Suprapubic skin (tissue), 4 donors: ENCODE data around the gene HOXB5. TPM values are rescaled to one million over a fixed set of nuclear protein-coding genes. Genes with fewer than 3 reads are reported as not detected.

Source experiments
- DNase-seq, 2 donors: peaks; one replicate each; pipeline ENCODE4 v3.0.0-alpha.2; 2019; ENCODE audit warnings: low spot score in 2 of 2
- H3K27ac ChIP-seq: fragments of 200-600 bp; sonication (generic); one replicate; pipeline ENCODE4 v1.5.1; 2019
- H3K27me3 ChIP-seq: fragments of 200-600 bp; sonication (generic); one replicate; pipeline ENCODE4 v1.5.1; 2019
- H3K36me3 ChIP-seq: fragments of 200-600 bp; sonication (generic); one replicate; pipeline ENCODE4 v1.5.1; 2019
- H3K4me1 ChIP-seq: fragments of 200-600 bp; sonication (generic); one replicate; pipeline ENCODE4 v1.5.1; 2019
- H3K4me3 ChIP-seq: fragments of 200-600 bp; sonication (generic); one replicate; pipeline ENCODE4 v1.5.1; 2019; ENCODE audit warnings: mild to moderate bottlenecking
- H3K9me3 ChIP-seq: fragments of 200-600 bp; sonication (generic); one replicate; pipeline ENCODE4 v1.5.1; 2019
- CTCF ChIP-seq, 2 donors: fragments of 200-600 bp in 1 of 2; fragments of 450-650 bp in 1 of 2; sonication (generic) in 1 of 2; IDR thresholded peaks; one replicate each; pipeline ENCODE4 v1.5.1; 2016 to 2019; ENCODE audit warnings: antibody characterized with exemption in 2 of 2, mild to moderate bottlenecking in 1 of 2, moderate library complexity in 1 of 2
- EP300 ChIP-seq: sonication (generic); formaldehyde crosslinking; IDR thresholded peaks from one replicate; pipeline ENCODE4 v1.6.1; 2017; ENCODE audit warnings: antibody characterized with exemption
- POLR2A ChIP-seq, 2 donors: fragments of 450-650 bp; IDR thresholded peaks; one replicate each; pipeline ENCODE4 v1.6.1; 2017; ENCODE audit warnings: antibody characterized with exemption in 2 of 2, mild to moderate bottlenecking in 2 of 2, moderate library complexity in 2 of 2
- POLR2AphosphoS5 ChIP-seq, 3 donors: sonication (generic); formaldehyde crosslinking; IDR thresholded peaks; one replicate each; pipeline ENCODE4 v1.6.1; 2017; ENCODE audit warnings: antibody characterized with exemption in 3 of 3
- WGBS: methylation state at CpG from one replicate; pipeline ENCODE4 v1.1.5; 2018; 5-methylcytosine and 5-hydroxymethylcytosine counted together
- total RNA-seq, 4 donors: library from RNA; depleted of rRNA; stranded (reverse); fragments of >200 nt; gene quantifications; one replicate each; pipeline ENCODE4 v1.1.0, GENCODE V29; 2016

Gene HOXB5
- total RNA-seq, 4 donors from 2014 or later: 0.72 to 0.80 TPM; not detected in 2

GRCh38 chr17:48617471-48618255, 24.1 kb upstream of the HOXB5 start:
- peaks cover 45% of the 10 kb centered on the region for H3K4me1 ChIP-seq
- H3K27ac ChIP-seq: no peak overlapping the region
- H3K27me3 ChIP-seq: peaks cover 100% of the 10 kb centered on the region
- TF ChIP-seq POLR2A (IDR thresholded peaks at IDR 0.05) (no peak), POLR2AphosphoS5 (IDR thresholded peaks at IDR 0.05) (no peak), CTCF (IDR thresholded peaks at IDR 0.05) (no peak), EP300 (no peak)
- DNase-seq: no peak
- H3K36me3 ChIP-seq: no peaks in the 10 kb centered on the region
- 23% methylated on average over 42 of the region's 43 CpGs for WGBS
- H3K9me3 ChIP-seq: no peaks in the 10 kb centered on the region
- H3K4me3 ChIP-seq: no peak overlapping the region

GRCh38 chr17:48616717-48617470, 23.3 kb upstream of the HOXB5 start:
- Histone ChIP-seq H3K4me3 (no peak overlapping the region), H3K27me3 (peaks cover 100% of the 10 kb centered on the region), H3K9me3 (no peaks in the 10 kb centered on the region), H3K27ac (no peak overlapping the region), H3K4me1 (peaks cover 53% of the 10 kb centered on the region), H3K36me3 (no peaks in the 10 kb centered on the region)
- 51% methylated on average over 15 of the region's 15 CpGs for WGBS
- no peak for TF ChIP-seq POLR2AphosphoS5 (IDR thresholded peaks at IDR 0.05)
- TF ChIP-seq CTCF (IDR thresholded peaks at IDR 0.05): no peak
- TF ChIP-seq EP300: no peak
- TF ChIP-seq POLR2A (IDR thresholded peaks at IDR 0.05): no peak
- no peak for DNase-seq

- no peaks in the 10 kb centered on the region for H3K9me3 ChIP-seq
- no peak for DNase-seq
- no peak overlapping the region for H3K4me3 ChIP-seq
- H3K36me3 ChIP-seq: no peaks in the 10 kb centered on the region
- TF ChIP-seq CTCF (IDR thresholded peaks at IDR 0.05) (no peak), POLR2AphosphoS5 (IDR thresholded peaks at IDR 0.05) (no peak), POLR2A (IDR thresholded peaks at IDR 0.05) (no peak), EP300 (no peak)
- H3K27me3 ChIP-seq: peaks cover 99% of the 10 kb centered on the region
- H3K4me1 ChIP-seq: peaks cover 60% of the 10 kb centered on the region
- no peak overlapping the region for H3K27ac ChIP-seq
- 57% methylated on average over 16 of the region's 17 CpGs for WGBS
These were observed 22.6 kb upstream of the HOXB5 start for GRCh38 chr17:48615963-48616716.

GRCh38 chr17:48615047-48615962, 21.7 kb upstream of the HOXB5 start, which contains the start of gene HOXB8:
HOXB8 (minus strand) TSS chr17:48615292; CDS start chr17:48614704, 588 bp downstream.
- Histone ChIP-seq H3K36me3 (no peaks in the 10 kb centered on the region), H3K4me3 (peak within 1 kb of the TSS; percentile 88), H3K27me3 (peaks cover 91% of the 10 kb centered on the region), H3K9me3 (no peaks in the 10 kb centered on the region), H3K4me1 (peaks cover 68% of the 10 kb centered on the region), H3K27ac (no peak within 1 kb of the TSS)
- 34% methylated on average over 41 of the region's 41 CpGs for WGBS
- DNase-seq: no peak
- TF ChIP-seq POLR2A (IDR thresholded peaks at IDR 0.05): no peak
- no peak for TF ChIP-seq CTCF (IDR thresholded peaks at IDR 0.05)
- TF ChIP-seq POLR2AphosphoS5 (IDR thresholded peaks at IDR 0.05): no peak
- TF ChIP-seq EP300: no peak
